ENCODE measurements around the gene NRAP. TPM values are rescaled to one million over a fixed set of nuclear protein-coding genes. Genes with fewer than 3 reads are reported as not detected.

NRAP gene
- total RNA-seq, 1 experiment from 2014 or later, result not detected

DNA sequence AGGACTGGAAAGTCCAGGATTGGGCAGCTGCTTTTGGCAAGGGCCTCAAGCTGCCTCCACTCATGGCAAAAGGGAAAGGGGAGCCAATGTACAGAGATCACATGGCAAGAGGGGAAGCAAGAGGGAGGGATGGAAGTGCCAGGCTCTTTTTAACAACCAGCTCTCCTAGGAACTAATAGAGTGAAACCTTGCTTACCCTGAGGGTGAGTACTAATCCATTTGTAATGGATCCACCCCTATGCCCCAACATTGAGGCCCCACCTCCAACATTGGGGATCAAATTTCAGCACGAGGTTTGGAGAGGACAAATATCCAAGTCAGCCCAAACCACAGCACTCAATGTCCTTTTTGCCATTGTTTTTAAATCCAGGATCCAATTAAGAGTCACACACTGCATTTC is 98.5 kb downstream of the NRAP start:
- no peak overlapping the region for H2AFZ ChIP-seq (ENCODE audit: low read length)
- no peak overlapping the region for H3K4me2 ChIP-seq (ENCODE audit: low read depth, low read length, poor library complexity, severe bottlenecking)
- no peaks in the 10 kb centered on the region for H3K27me3 ChIP-seq (ENCODE audit: low read length)
- no peak for DNase-seq
- H3K9ac ChIP-seq (ENCODE audit: low read length), result no peak overlapping the region
- H3K4me1 ChIP-seq (ENCODE audit: low read length), result peaks cover 3% of the 10 kb centered on the region; the same call in 1 of the 2 replicates
- H3K9me2 ChIP-seq (replicated peaks; ENCODE audit: insufficient read depth, low read length), result no peaks in the 10 kb centered on the region
- no peak overlapping the region for H3K27ac ChIP-seq (ENCODE audit: low read length)
- no peaks in the 10 kb centered on the region for H4K20me1 ChIP-seq (ENCODE audit: insufficient read depth, low read depth, low read length)
- no peak overlapping the region for H3K4me3 ChIP-seq (ENCODE audit: low read length)
- no peaks in the 10 kb centered on the region for H3K79me2 ChIP-seq (ENCODE audit: low read length)
- H3K36me3 ChIP-seq (ENCODE audit: insufficient read depth, low read length), result no peaks in the 10 kb centered on the region
- no peaks in the 10 kb centered on the region for H3K9me3 ChIP-seq (ENCODE audit: low read length)

DNA sequence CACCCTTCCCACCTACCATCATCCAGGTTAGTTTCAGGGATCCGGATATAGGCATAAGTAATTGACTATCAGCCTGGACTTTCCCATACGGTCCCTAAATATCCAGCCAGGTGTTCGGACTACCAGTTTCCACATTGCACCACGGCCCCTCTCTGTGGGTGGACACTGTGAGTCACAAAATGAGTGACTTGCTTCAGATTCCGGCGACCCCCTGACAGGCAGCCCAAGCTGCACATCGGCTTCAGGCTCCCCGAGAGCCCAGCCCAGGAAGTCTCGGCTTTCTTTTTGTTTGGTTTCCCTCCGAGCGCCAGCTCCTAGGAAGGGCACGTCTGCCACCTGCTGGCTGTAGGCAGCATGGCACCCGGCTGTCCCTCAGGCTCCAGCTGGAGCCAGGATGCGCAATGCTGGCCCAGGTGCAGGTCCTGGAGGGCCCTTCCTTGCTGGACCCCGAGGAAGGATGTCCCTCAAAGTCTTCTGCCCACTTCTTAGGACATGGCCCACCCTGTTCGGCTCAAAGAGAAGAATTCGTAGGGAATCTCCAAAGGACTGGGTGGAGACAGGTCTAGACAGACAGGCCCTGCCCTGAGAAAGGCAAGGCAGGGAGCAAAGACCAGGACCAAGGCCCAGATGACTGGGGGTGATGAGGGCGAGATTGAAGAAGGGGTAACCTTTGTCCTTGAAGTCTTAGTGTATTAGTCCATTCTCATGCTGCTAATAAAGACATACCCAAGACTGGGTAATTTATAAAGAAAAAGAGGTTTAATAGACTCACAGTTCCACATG is 100.3 kb downstream of the NRAP start:
- H3K9ac ChIP-seq (ENCODE audit: low read length), result no peak overlapping the region

GRCh38 chr10:113562704-113563103 is 101.1 kb downstream of the NRAP start:
- Histone ChIP-seq H3K9me2 (replicated peaks; ENCODE audit: insufficient read depth, low read length) (no peaks in the 10 kb centered on the region), H3K9me3 (ENCODE audit: low read length) (no peaks in the 10 kb centered on the region), H3K27ac (ENCODE audit: low read length) (no peak overlapping the region), H3K9ac (ENCODE audit: low read length) (no peak overlapping the region), H3K4me3 (ENCODE audit: low read length) (no peak overlapping the region), H3K4me2 (ENCODE audit: low read depth, low read length, poor library complexity, severe bottlenecking) (no peak overlapping the region), H2AFZ (ENCODE audit: low read length) (peak overlapping the region; percentile 39; the same call in 1 of the 2 replicates), H4K20me1 (ENCODE audit: insufficient read depth, low read depth, low read length) (no peaks in the 10 kb centered on the region), H3K4me1 (ENCODE audit: low read length) (peaks cover 3% of the 10 kb centered on the region; the same call in 1 of the 2 replicates), H3K79me2 (ENCODE audit: low read length) (no peaks in the 10 kb centered on the region), H3K27me3 (ENCODE audit: low read length) (no peaks in the 10 kb centered on the region), H3K36me3 (ENCODE audit: insufficient read depth, low read length) (no peaks in the 10 kb centered on the region)
- no peak for DNase-seq

More for the DNA sequence above, 100.3 kb downstream of the NRAP start:
- no peak overlapping the region for H3K27ac ChIP-seq (ENCODE audit: low read length)
- H3K79me2 ChIP-seq (ENCODE audit: low read length), result no peaks in the 10 kb centered on the region
- H3K4me1 ChIP-seq (ENCODE audit: low read length), result peaks cover 3% of the 10 kb centered on the region; the same call in 1 of the 2 replicates
- no peaks in the 10 kb centered on the region for H3K9me3 ChIP-seq (ENCODE audit: low read length)
- peak overlapping the region; percentile 39; the same call in 1 of the 2 replicates for H2AFZ ChIP-seq (ENCODE audit: low read length)
- H3K9me2 ChIP-seq (replicated peaks; ENCODE audit: insufficient read depth, low read length), result no peaks in the 10 kb centered on the region
- H3K36me3 ChIP-seq (ENCODE audit: insufficient read depth, low read length), result no peaks in the 10 kb centered on the region
- peak; percentile 90 for DNase-seq
- peak overlapping the region; percentile 55 for H3K4me2 ChIP-seq (ENCODE audit: low read depth, low read length, poor library complexity, severe bottlenecking)
- H4K20me1 ChIP-seq (ENCODE audit: insufficient read depth, low read depth, low read length), result no peaks in the 10 kb centered on the region
- H3K4me3 ChIP-seq (ENCODE audit: low read length), result no peak overlapping the region; the same call in 1 of the 2 replicates
- H3K27me3 ChIP-seq (ENCODE audit: low read length), result no peaks in the 10 kb centered on the region

DNA sequence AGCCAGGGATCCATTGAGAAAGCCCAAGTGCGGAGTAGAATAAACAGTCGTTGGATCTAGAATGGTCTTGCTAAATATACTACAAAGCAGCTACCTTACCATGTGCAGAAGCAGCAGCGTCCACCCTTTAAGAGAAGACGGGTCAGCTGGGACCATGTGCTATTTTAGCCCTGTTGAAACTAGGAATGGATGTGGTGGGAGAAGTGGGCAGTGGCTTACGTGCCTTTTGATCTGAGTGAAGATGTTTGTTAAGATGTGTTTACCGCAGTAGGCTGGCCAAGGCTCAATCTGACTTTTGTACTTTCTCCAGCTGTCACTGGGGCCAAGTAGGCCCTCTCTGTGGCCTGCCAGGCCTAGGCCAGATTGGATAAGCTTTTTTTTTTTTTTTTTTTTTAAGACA is 101.8 kb downstream of the NRAP start:
- Histone ChIP-seq H3K27ac (ENCODE audit: low read length) (no peak overlapping the region), H2AFZ (ENCODE audit: low read length) (no peak overlapping the region), H3K4me2 (ENCODE audit: low read depth, low read length, poor library complexity, severe bottlenecking) (no peak overlapping the region), H4K20me1 (ENCODE audit: insufficient read depth, low read depth, low read length) (no peaks in the 10 kb centered on the region), H3K4me3 (ENCODE audit: low read length) (no peak overlapping the region), H3K4me1 (ENCODE audit: low read length) (peaks cover 3% of the 10 kb centered on the region; the same call in 1 of the 2 replicates), H3K9ac (ENCODE audit: low read length) (no peak overlapping the region), H3K36me3 (ENCODE audit: insufficient read depth, low read length) (no peaks in the 10 kb centered on the region), H3K9me3 (ENCODE audit: low read length) (no peaks in the 10 kb centered on the region), H3K9me2 (replicated peaks; ENCODE audit: insufficient read depth, low read length) (no peaks in the 10 kb centered on the region), H3K79me2 (ENCODE audit: low read length) (no peaks in the 10 kb centered on the region), H3K27me3 (ENCODE audit: low read length) (no peaks in the 10 kb centered on the region)
- DNase-seq, result no peak

- no peak overlapping the region for H3K27ac ChIP-seq (ENCODE audit: low read length)
- H3K27me3 ChIP-seq (ENCODE audit: low read length), result no peaks in the 10 kb centered on the region
- peaks cover 3% of the 10 kb centered on the region; the same call in 1 of the 2 replicates for H3K4me1 ChIP-seq (ENCODE audit: low read length)
- no peak overlapping the region for H3K4me3 ChIP-seq (ENCODE audit: low read length)
- DNase-seq, result no peak
- no peak overlapping the region for H3K4me2 ChIP-seq (ENCODE audit: low read depth, low read length, poor library complexity, severe bottlenecking)
- H3K9me3 ChIP-seq (ENCODE audit: low read length), result no peaks in the 10 kb centered on the region
- H3K9me2 ChIP-seq (replicated peaks; ENCODE audit: insufficient read depth, low read length), result no peaks in the 10 kb centered on the region
- H2AFZ ChIP-seq (ENCODE audit: low read length), result no peak overlapping the region
- no peaks in the 10 kb centered on the region for H4K20me1 ChIP-seq (ENCODE audit: insufficient read depth, low read depth, low read length)
- no peaks in the 10 kb centered on the region for H3K36me3 ChIP-seq (ENCODE audit: insufficient read depth, low read length)
- no peak overlapping the region for H3K9ac ChIP-seq (ENCODE audit: low read length)
- no peaks in the 10 kb centered on the region for H3K79me2 ChIP-seq (ENCODE audit: low read length)
Observed at GRCh38 chr10:113561214-113561613, 102.6 kb downstream of the NRAP start.

- peaks cover 3% of the 10 kb centered on the region; the same call in 1 of the 2 replicates for H3K4me1 ChIP-seq (ENCODE audit: low read length)
- H3K9me2 ChIP-seq (replicated peaks; ENCODE audit: insufficient read depth, low read length), result no peaks in the 10 kb centered on the region
- no peaks in the 10 kb centered on the region for H3K79me2 ChIP-seq (ENCODE audit: low read length)
- H3K27ac ChIP-seq (ENCODE audit: low read length), result no peak overlapping the region
- no peak overlapping the region for H3K9ac ChIP-seq (ENCODE audit: low read length)
- H3K9me3 ChIP-seq (ENCODE audit: low read length), result no peaks in the 10 kb centered on the region
- no peak overlapping the region for H3K4me2 ChIP-seq (ENCODE audit: low read depth, low read length, poor library complexity, severe bottlenecking)
- H3K36me3 ChIP-seq (ENCODE audit: insufficient read depth, low read length), result no peaks in the 10 kb centered on the region
- H3K4me3 ChIP-seq (ENCODE audit: low read length), result no peak overlapping the region
- H3K27me3 ChIP-seq (ENCODE audit: low read length), result no peaks in the 10 kb centered on the region
- no peaks in the 10 kb centered on the region for H4K20me1 ChIP-seq (ENCODE audit: insufficient read depth, low read depth, low read length)
- no peak overlapping the region for H2AFZ ChIP-seq (ENCODE audit: low read length)
- no peak for DNase-seq
Observed at GRCh38 chr10:113560071-113560470, 103.8 kb downstream of the NRAP start.

GRCh38 chr10:113557903-113558321 is 105.9 kb downstream of the NRAP start:
- no peaks in the 10 kb centered on the region for H3K9me2 ChIP-seq (replicated peaks; ENCODE audit: insufficient read depth, low read length)

DNA sequence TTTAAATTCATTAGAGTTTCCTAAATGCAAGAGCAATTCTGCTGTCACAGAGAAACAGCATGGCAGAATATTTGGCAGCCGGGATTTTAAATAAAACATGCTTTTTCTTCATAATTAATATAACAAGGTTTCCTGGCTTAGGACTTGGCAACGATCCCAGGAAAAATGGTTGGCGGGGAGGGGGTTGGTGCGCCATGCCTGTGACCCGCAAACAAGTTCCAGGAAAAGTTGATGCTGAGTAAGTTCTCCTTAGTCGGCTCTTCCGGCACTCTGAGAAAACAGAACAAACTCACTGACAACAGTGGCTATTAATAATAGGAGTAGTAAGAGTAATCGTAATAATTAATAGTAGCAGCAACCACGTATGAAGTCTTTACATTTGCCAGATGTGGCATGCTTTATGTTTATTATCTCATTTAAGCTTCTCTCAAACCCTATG is 106.4 kb downstream of the NRAP start:
- DNase-seq, result no peak
- H3K4me2 ChIP-seq (ENCODE audit: low read depth, low read length, poor library complexity, severe bottlenecking), result no peak overlapping the region
- H3K9me3 ChIP-seq (ENCODE audit: low read length), result no peaks in the 10 kb centered on the region
- no peak overlapping the region for H3K9ac ChIP-seq (ENCODE audit: low read length)
- H3K79me2 ChIP-seq (ENCODE audit: low read length), result no peaks in the 10 kb centered on the region
- no peaks in the 10 kb centered on the region for H4K20me1 ChIP-seq (ENCODE audit: insufficient read depth, low read depth, low read length)
- H3K4me1 ChIP-seq (ENCODE audit: low read length), result no peaks in the 10 kb centered on the region
- H3K4me3 ChIP-seq (ENCODE audit: low read length), result no peak overlapping the region
- H3K36me3 ChIP-seq (ENCODE audit: insufficient read depth, low read length), result no peaks in the 10 kb centered on the region
- H3K27me3 ChIP-seq (ENCODE audit: low read length), result no peaks in the 10 kb centered on the region
- H3K9me2 ChIP-seq (replicated peaks; ENCODE audit: insufficient read depth, low read length), result no peaks in the 10 kb centered on the region
- H2AFZ ChIP-seq (ENCODE audit: low read length), result no peak overlapping the region
- no peak overlapping the region for H3K27ac ChIP-seq (ENCODE audit: low read length)

More at GRCh38 chr10:113557903-113558321, 105.9 kb downstream of the NRAP start:
- Histone ChIP-seq H3K27ac (ENCODE audit: low read length) (no peak overlapping the region), H3K4me2 (ENCODE audit: low read depth, low read length, poor library complexity, severe bottlenecking) (no peak overlapping the region), H2AFZ (ENCODE audit: low read length) (no peak overlapping the region), H3K79me2 (ENCODE audit: low read length) (no peaks in the 10 kb centered on the region), H3K9me3 (ENCODE audit: low read length) (no peaks in the 10 kb centered on the region), H4K20me1 (ENCODE audit: insufficient read depth, low read depth, low read length) (no peaks in the 10 kb centered on the region), H3K4me3 (ENCODE audit: low read length) (no peak overlapping the region), H3K36me3 (ENCODE audit: insufficient read depth, low read length) (no peaks in the 10 kb centered on the region), H3K4me1 (ENCODE audit: low read length) (no peaks in the 10 kb centered on the region), H3K27me3 (ENCODE audit: low read length) (no peaks in the 10 kb centered on the region), H3K9ac (ENCODE audit: low read length) (no peak overlapping the region)
- no peak for DNase-seq
